HepG2 (cell line): ENCODE data around the gene MACROH2A1. TPM values are rescaled to one million over a fixed set of nuclear protein-coding genes. Genes with fewer than 3 reads are reported as not detected.

Experiments used
- ATAD3A ChIP-seq: sonication (generic); formaldehyde crosslinking; IDR thresholded peaks from 2 replicates; pipeline ENCODE4 v1.4.0; 2020; ENCODE audit warnings: missing genetic modification reagents
- ATF1 ChIP-seq: IDR thresholded peaks from 2 replicates; pipeline ENCODE4 v1.6.1; 2016; ENCODE audit warnings: mild to moderate bottlenecking, control low read depth
- ATF7 ChIP-seq, 2 experiments: fragments of 450-650 bp in 1 of 2; sonication (generic) in 1 of 2; formaldehyde crosslinking in 1 of 2; IDR thresholded peaks; 2 replicates each; pipeline versions ENCODE4 v1.4.0 to v1.6.1; 2016 to 2020; ENCODE audit warnings: antibody characterized with exemption in 1 of 2, mild to moderate bottlenecking in 1 of 2, missing genetic modification reagents in 1 of 2
- ATF7-NPFF ChIP-seq: sonication (generic); formaldehyde crosslinking; IDR thresholded peaks from 2 replicates; pipeline ENCODE4 v1.8.1; 2023; ENCODE audit warnings: mild to moderate bottlenecking, low read depth, missing genetic modification reagents, moderate library complexity
- ATRX ChIP-seq: sonication (generic); formaldehyde crosslinking; IDR thresholded peaks from 2 replicates; pipeline ENCODE4 v1.4.0; 2020; ENCODE audit warnings: missing genetic modification reagents, borderline replicate concordance
- CEBPB ChIP-seq: IDR thresholded peaks from 2 replicates; pipeline ENCODE4 v1.6.1; 2011; ENCODE audit warnings: low read depth, low read length, improper control_type of control experiment, borderline replicate concordance
- HDAC2 ChIP-seq: sonication (generic); formaldehyde crosslinking; IDR thresholded peaks from 2 replicates; pipeline ENCODE4 v1.4.0; 2020; ENCODE audit warnings: missing genetic modification reagents
- HOXA5 ChIP-seq: sonication (generic); formaldehyde crosslinking; IDR thresholded peaks from 2 replicates; pipeline ENCODE4 v1.4.0; 2020; ENCODE audit warnings: missing genetic modification reagents
- KLF16 ChIP-seq, 2 experiments: sonication (generic) in 1 of 2; formaldehyde crosslinking in 1 of 2; IDR thresholded peaks; 2 replicates each; pipeline versions ENCODE4 v1.6.1 to v1.8.0; 2016 to 2023; ENCODE audit warnings: missing genetic modification reagents in 2 of 2, missing compliant biosample characterization in 1 of 2
- MAZ ChIP-seq, 2 experiments: sonication (generic) in 1 of 2; formaldehyde crosslinking in 1 of 2; IDR thresholded peaks; 2 replicates each; pipeline versions ENCODE4 v1.5.0 to v1.6.1; 2012 to 2020; ENCODE audit warnings: low read depth in 2 of 2, mild to moderate bottlenecking in 2 of 2, borderline replicate concordance in 1 of 2, improper control_type of control experiment in 1 of 2, low read length in 1 of 2, missing genetic modification reagents in 1 of 2, moderate library complexity in 1 of 2
- MTA1 ChIP-seq: sonication (generic); formaldehyde crosslinking; IDR thresholded peaks from 2 replicates; pipeline ENCODE4 v1.4.0; 2020; ENCODE audit warnings: missing genetic modification reagents, mild to moderate bottlenecking, borderline replicate concordance
- MYNN ChIP-seq: sonication (generic); formaldehyde crosslinking; IDR thresholded peaks from 2 replicates; pipeline ENCODE4 v1.4.0; 2020; ENCODE audit warnings: mild to moderate bottlenecking, low read depth, missing genetic modification reagents
- NR3C1 ChIP-seq: sonication (generic); formaldehyde crosslinking; IDR thresholded peaks from 2 replicates; pipeline ENCODE4 v1.4.0; 2020; ENCODE audit warnings: missing genetic modification reagents
- PHF8 ChIP-seq: sonication (generic); formaldehyde crosslinking; IDR thresholded peaks from 2 replicates; pipeline ENCODE4 v1.5.0; 2020; ENCODE audit warnings: missing genetic modification reagents
- RFXANK ChIP-seq: IDR thresholded peaks from 2 replicates; pipeline ENCODE4 v1.6.1; 2016
- STAG1 ChIP-seq: sonication (generic); formaldehyde crosslinking; IDR thresholded peaks from 2 replicates; pipeline ENCODE4 v1.4.0; 2020; ENCODE audit warnings: missing genetic modification reagents
- TP53 ChIP-seq: sonication (generic); formaldehyde crosslinking; conservative IDR thresholded peaks from 2 replicates; pipeline ENCODE4 v1.4.0; 2020; ENCODE audit warnings: missing genetic modification reagents
- U2AF2 ChIP-seq: fragments of 200-400 bp; formaldehyde crosslinking; IDR thresholded peaks from 2 replicates; pipeline ENCODE4 v1.6.1; 2017; ENCODE audit warnings: low read depth, mild to moderate bottlenecking, low read length
- ZKSCAN5 ChIP-seq: sonication (generic); formaldehyde crosslinking; IDR thresholded peaks from 2 replicates; pipeline ENCODE4 v1.5.1; 2020; ENCODE audit warnings: mild to moderate bottlenecking, missing genetic modification reagents
- ZNF382 ChIP-seq: sonication (generic); formaldehyde crosslinking; IDR thresholded peaks from 2 replicates; pipeline ENCODE4 v1.5.0; 2020; ENCODE audit warnings: missing genetic modification reagents, mild to moderate bottlenecking, borderline replicate concordance
- ZNF556 ChIP-seq: sonication (generic); formaldehyde crosslinking; IDR thresholded peaks from 2 replicates; pipeline ENCODE4 v1.4.0; 2020; ENCODE audit warnings: mild to moderate bottlenecking, missing genetic modification reagents, borderline replicate concordance
- ZNF562 ChIP-seq: sonication (generic); formaldehyde crosslinking; IDR thresholded peaks from 2 replicates; pipeline ENCODE4 v1.8.0; 2022; ENCODE audit warnings: missing genetic modification reagents, borderline replicate concordance
- ZNF792 ChIP-seq: IDR thresholded peaks from 2 replicates; pipeline ENCODE4 v1.6.1; 2016
- polyA plus RNA-seq, 8 experiments: library from polyadenylated mRNA; depleted of rRNA in 3 of 8; stranded (reverse) in 7 of 8; unstranded in 1 of 8; fragments of >200 nt; fragmentation: Illumina TruSeq in 4 of 8; extraction: Trizol in 4 of 8; gene quantifications; 2 replicates each; pipeline versions ENCODE4 v1.2.1 to v1.2.3, GENCODE V29; 2011 to 2016; ENCODE audit warnings: low read depth in 4 of 8, missing spikeins in 1 of 8, mixed read lengths in 1 of 8; ENCODE audit not compliant: insufficient read depth in 1 of 8
- total RNA-seq, 5 experiments: library from RNA; depleted of rRNA; stranded (reverse); fragments of >200 nt; fragmentation: Illumina TruSeq; extraction: Trizol; gene quantifications; 2 replicates each; pipeline ENCODE4 v1.2.3, GENCODE V29; 2016; ENCODE audit warnings: low read depth in 1 of 5
- TF ChIP-seq, protein P1 (sequence below): sonication (generic); formaldehyde crosslinking; IDR thresholded peaks from 2 replicates; pipeline ENCODE4 v1.4.0; 2020; ENCODE audit warnings: missing genetic modification reagents
- TF ChIP-seq, protein P2 (sequence below): sonication (generic); formaldehyde crosslinking; IDR thresholded peaks from 2 replicates; pipeline ENCODE4 v1.8.1; 2023; ENCODE audit warnings: mild to moderate bottlenecking, moderate library complexity, missing genetic modification reagents
- TF ChIP-seq, protein P3 (sequence below): IDR thresholded peaks from 2 replicates; pipeline ENCODE4 v1.6.1; 2016
- TF ChIP-seq, protein P4 (sequence below): sonication (generic); formaldehyde crosslinking; IDR thresholded peaks from 2 replicates; pipeline ENCODE4 v1.8.0; 2022; ENCODE audit warnings: missing genetic modification reagents, low read depth, mild to moderate bottlenecking, borderline replicate concordance

Gene MACROH2A1
- total and polyA plus RNA-seq, 2 of the 13 experiments (the other 11 are each of a cell fraction or from before 2014, with no cell fraction given) = 69.1 to 158 TPM

GRCh38 chr5:135324897-135325650, 74.0 kb downstream of the MACROH2A1 start (continued):
- TF ChIP-seq, protein P1, sequence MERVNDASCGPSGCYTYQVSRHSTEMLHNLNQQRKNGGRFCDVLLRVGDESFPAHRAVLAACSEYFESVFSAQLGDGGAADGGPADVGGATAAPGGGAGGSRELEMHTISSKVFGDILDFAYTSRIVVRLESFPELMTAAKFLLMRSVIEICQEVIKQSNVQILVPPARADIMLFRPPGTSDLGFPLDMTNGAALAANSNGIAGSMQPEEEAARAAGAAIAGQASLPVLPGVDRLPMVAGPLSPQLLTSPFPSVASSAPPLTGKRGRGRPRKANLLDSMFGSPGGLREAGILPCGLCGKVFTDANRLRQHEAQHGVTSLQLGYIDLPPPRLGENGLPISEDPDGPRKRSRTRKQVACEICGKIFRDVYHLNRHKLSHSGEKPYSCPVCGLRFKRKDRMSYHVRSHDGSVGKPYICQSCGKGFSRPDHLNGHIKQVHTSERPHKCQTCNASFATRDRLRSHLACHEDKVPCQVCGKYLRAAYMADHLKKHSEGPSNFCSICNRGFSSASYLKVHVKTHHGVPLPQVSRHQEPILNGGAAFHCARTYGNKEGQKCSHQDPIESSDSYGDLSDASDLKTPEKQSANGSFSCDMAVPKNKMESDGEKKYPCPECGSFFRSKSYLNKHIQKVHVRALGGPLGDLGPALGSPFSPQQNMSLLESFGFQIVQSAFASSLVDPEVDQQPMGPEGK (CRISPR knock-in tag) = no peak
- TF ChIP-seq U2AF2 (no peak), ZNF556 (CRISPR knock-in tag) (0 out of 2 replicates have a peak, but pooled peaks have one; percentile 17), ZNF562 (no peak), KLF16 (CRISPR knock-in tag; IDR thresholded peaks at IDR 0.05) (no peak), ATF7-NPFF (no peak), RFXANK (CRISPR knock-in tag) (no peak), NR3C1 (CRISPR knock-in tag) (no peak), CEBPB (no peak), MAZ (IDR thresholded peaks at IDR 0.05; ENCODE audit: borderline replicate concordance, low read depth, low read length) (no peak), MAZ (CRISPR knock-in tag; IDR thresholded peaks at IDR 0.05; ENCODE audit: low read depth) (no peak), ATAD3A (CRISPR knock-in tag) (no peak), PHF8 (CRISPR knock-in tag) (no peak), ZNF792 (CRISPR knock-in tag) (no peak), STAG1 (CRISPR knock-in tag) (0 out of 2 replicates have a peak, but pooled peaks have one; percentile 6), HDAC2 (CRISPR knock-in tag) (peak; percentile 49; the same call in 1 of the 2 replicates), ZKSCAN5 (CRISPR knock-in tag) (no peak), HOXA5 (CRISPR knock-in tag) (no peak), MTA1 (CRISPR knock-in tag) (peak; percentile 72; the same call in 1 of the 2 replicates), ZNF382 (CRISPR knock-in tag) (no peak), ATF1 (no peak), ATRX (CRISPR knock-in tag) (no peak), MYNN (CRISPR knock-in tag) (no peak), ATF7 (IDR thresholded peaks at IDR 0.05) (no peak), ATF7 (CRISPR knock-in tag; IDR thresholded peaks at IDR 0.05) (no peak), TP53 (no peak)
- TF ChIP-seq, protein P2, sequence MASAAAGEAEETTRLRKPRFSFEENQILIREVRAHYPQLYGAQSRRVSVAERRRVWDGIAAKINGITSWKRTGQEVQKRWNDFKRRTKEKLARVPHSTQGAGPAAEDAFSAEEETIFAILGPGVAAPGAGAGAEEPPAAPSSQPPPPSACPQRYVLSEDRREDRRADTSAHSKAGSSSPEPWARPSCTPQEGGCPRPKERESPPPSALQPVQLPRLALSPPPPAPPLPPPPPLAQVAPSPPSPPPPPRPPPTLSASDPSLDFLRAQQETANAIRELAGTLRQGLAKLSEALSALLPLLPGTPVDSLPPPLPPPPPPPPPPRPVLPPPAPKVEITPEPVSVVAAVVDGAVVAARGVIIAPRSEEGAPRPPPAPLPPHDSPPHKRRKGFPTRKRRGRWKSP (CRISPR knock-in tag) = no peak
- TF ChIP-seq, protein P3, sequence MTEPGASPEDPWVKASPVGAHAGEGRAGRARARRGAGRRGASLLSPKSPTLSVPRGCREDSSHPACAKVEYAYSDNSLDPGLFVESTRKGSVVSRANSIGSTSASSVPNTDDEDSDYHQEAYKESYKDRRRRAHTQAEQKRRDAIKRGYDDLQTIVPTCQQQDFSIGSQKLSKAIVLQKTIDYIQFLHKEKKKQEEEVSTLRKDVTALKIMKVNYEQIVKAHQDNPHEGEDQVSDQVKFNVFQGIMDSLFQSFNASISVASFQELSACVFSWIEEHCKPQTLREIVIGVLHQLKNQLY (CRISPR knock-in tag) = no peak
- TF ChIP-seq, protein P4, sequence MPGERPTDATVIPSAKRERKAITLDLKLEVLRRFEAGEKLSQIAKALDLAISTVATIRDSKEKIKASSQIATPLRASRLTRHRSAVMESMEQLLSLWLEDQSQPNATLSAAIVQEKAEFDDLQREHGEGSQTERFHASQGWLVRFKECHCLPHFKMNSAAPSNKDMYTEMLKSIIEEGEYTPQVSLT = no peak
